ENCODE data around the gene MLST8.

GRCh38 chr16:2228161-2228824 lies 23.0 kb downstream of the MLST8 start:
- no peak for TF ChIP-seq CTCF (IDR thresholded peaks at IDR 0.05)
- no peak for TF ChIP-seq EZH2 (IDR thresholded peaks at IDR 0.05; ENCODE audit: borderline replicate concordance, insufficient read depth, low read depth, low read length, poor library complexity, severe bottlenecking)

All from B cell (primary cell).